HG03442 (cell line): ENCODE results near the gene PPP6R2.
"Not testable (repeated sequence)": the region's sequence is repeated elsewhere in the genome, so short reads cannot be mapped to it uniquely, and the experiment has no call there.

Experiments
- ATAC-seq: cut with Tn5 transposase; IDR thresholded peaks from one replicate; pipeline ENCODE4 v1.9.1; 2021; ENCODE audit warnings: mild to moderate bottlenecking, moderate library complexity; ENCODE audit not compliant: unreplicated experiment

PPP6R2 gene

DNA sequence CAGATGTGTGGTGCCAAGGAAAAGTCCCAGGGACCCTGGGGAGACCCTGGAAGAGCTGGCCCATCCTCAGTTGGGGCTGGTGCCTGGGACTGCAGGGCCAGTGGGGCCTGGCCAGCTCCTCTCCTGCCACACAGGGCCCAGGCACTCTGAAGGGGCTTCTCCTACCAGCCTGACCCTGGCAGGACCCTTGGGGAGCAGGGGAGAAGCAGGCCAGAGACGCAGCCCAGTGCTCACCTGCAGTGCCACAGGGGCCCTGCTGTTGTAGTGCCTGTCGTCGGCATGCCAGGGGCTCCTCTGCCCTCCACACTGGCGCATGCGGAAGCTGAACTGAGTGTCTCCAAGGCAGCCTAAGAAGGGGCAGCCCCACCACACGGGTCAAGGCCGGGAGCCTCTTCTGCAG is 25.5 kb upstream of the PPP6R2 start:
- no peak for ATAC-seq

DNA sequence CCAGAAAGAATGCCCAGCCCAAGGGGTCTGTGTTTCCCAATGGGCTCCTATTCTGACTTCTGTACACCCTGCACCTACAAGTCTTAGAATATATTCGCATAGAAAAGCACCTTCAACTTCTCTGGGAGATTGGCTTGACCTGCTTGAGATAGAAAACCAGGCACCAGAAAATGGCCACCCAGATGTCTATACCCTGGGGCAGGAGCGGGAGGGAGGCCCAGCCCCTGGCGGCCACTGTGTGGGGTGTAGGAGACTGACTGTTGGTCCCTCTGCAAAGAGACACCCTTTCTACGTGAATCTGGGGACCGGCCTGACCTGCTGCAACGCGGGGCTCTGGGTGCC is 24.8 kb upstream of the PPP6R2 start:
- no peak for ATAC-seq

GRCh38 chr22:50318698-50319411 is 24.3 kb upstream of the PPP6R2 start:
- ATAC-seq: no peak

DNA sequence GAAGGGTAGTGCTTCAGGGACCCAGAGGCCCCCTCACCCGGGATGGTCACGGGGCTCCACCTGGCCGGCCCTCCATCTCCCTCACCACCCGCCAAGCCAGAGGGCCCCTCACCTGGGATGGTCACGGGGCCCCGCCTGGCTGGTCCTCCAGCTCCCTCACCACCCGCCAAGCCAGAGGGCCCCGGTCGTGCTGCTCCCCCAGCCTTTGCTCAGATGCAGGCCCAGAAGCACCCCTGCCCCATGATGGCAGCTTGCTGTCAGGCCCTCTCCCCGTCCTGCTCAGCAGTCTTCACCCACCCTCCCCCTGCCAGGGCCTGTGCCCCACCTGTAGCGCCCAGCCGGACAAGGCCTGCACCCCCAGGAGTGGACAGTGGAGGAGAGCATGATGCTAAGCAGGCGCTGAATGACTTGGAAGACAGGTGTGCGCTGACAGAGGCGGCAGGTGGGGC is 23.6 kb upstream of the PPP6R2 start:
- ATAC-seq: no peak

DNA sequence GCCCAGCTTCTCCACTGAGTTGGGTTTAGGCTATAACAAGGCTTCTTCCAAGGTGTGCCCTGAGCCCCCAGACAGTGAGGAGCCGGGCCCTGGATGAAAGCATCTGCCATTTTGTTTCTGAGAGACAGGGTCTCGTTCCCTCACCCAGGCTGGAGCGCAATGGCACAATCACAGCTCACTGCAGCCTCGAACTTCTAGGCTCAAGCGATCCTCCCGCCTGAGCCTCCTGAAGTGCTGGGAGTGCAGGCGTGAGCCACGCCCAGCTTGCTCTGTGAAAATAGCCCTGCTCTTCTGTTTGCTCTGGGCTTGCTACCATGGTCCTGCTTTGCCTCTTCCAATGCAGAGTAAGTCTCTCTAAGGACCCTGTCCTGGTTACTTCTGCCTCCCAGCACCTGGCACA is 23.0 kb upstream of the PPP6R2 start:
- no peak for ATAC-seq

GRCh38 chr22:50320671-50321325 is 22.3 kb upstream of the PPP6R2 start:
- no peak for ATAC-seq

DNA sequence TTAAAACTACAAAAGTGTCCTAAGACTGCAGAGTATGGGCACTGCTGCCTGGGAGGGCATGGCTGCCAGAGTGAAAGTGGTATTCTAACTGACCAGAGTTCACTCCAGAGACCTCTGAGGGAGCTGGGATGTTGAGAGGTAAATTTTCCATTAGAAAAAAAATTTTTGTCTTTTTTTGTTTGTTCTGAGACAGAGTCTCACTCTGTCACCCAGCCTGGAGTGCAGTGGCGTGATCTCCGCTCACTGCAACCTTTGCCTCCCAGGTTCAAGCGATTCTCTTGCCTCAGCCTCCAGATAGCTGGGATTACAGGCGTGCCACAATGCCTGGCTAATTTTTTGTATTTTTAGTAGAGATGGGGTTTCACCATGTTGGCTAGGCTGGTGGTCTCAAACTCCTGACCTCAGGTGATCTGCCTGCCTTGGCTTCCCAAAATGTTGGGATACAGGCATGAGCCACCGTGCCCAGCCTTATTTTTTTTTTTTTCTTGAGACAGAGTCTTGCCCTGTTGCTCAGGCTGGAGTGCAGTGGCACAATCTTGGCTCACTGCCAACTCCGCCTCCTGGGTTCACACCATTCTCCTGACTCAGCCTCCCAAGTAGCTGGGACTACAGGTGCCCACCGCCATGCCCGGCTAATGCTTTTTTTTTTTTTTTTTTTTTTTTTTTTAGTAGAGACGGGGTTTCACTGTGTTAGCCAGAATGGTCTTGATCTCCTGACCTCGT is 20.6 kb upstream of the PPP6R2 start:
- not testable (repeated sequence) for ATAC-seq

DNA sequence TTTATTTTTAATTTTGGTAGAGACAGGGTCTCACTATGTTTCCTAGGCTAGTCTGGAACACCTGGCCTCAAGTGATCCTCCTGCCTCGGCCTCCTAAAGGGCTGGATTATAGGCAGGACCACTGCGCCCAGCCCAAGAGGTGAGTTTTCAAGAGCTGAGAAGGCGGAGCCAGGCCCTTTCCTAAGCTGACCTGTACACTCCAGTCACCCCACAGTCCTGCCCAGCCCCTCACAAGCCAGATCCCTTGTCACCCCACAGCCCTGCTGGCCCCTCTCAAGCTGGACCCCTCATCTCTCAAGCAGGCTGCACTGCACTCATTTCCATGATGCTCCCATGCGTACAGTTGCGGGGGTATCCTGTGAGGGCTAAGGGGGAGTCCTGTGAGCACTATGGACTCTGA is 19.2 kb upstream of the PPP6R2 start:
- no peak for ATAC-seq

DNA sequence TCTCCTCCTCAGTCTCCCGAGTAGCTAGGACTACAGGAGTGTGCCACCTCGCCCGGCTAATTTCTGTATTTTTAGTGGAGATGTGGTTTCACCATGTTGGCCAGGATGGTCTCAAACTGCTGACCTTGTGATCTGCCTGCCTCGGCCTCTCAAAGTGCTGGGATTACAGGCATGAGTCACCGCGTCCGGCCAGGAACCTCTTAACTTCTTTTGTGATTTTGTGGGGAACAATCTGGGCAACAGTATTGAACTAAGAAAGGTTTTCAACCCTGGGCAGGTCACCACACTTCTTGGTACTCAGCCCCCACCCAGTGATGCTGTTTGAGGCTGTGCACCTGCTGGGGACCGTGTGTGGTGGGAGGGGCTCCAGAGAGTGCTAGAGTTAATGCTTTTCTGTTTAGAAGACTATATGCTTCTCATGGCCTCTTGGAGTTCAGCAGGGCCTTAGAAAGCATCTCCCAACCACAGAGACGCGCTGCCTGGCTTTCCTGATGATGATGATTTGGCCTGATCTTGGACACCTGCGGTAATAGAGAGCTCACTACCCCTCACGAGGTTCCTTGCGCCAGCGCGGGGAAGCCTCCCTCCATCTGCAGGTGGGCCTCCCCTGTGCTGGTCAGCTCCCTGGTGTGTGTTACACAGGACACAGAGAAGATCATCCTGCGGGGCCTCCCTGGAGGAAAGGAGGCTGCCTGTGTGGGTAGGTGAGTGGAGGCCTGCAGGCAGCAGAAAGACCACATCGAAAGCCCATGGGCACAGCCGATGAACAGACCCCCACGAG is 17.5 kb upstream of the PPP6R2 start:
- ATAC-seq: no peak

DNA sequence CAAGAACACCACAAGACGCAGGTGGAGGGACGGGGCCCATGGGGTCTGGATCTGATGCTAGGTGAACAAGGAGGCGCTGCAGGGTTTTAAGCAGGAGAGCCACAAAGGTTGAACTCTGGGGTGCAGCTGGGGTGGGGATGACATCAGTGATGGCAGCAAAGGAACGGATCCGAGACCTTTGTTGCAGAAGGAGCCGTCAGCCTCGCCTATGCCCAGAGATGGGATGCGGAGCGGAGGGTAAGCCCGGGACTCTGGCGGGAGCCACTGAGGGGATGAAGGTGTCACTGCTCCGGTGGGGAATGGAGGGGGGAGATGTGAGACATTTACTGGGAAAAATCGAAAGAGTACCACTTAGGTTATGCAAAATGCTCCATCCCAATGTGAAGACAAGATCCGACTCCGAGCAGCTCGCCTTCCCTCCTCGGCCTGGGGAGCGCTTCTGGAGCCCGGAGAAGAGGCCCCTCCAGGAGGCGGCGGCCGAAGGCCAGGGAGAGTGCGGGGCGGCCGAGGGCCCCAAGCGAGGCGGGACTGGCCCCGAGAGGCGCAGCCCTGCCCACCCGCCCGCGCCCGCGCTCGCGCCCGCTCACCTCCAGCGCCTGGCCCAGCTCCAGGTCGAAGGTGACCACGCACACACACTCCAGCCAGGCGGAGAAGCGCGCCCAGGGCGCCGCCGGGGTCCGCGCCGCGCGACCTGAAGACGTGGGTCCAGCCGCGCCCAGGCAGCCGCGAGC is 16.7 kb upstream of the PPP6R2 start:
- no peak for ATAC-seq

- ATAC-seq: peak; percentile 77
Observed at GRCh38 chr22:50326956-50327710, 16.0 kb upstream of the PPP6R2 start, which contains the start of gene DENND6B. Gene DENND6B (minus strand): TSS chr22:50327012. CDS start chr22:50326988, 24 bp downstream.

DNA sequence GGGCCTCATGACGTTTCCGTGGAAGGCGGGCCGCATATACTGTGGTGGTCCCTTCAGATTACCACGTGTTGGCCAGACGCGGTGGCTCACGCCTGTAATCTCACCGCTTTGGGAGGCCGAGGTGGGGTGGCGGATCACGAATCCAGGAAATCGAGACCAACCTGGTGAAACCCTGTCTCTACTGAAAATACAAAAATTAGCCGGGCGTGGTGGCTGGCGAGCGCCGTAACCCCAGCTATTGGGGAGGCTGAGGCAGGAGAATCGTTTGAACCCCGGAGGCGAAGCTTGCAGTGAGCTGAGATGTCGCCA is 15.5 kb upstream of the PPP6R2 start:
- ATAC-seq: no peak

- no peak for ATAC-seq
Observed at GRCh38 chr22:50329236-50329635, 13.9 kb upstream of the PPP6R2 start.

DNA sequence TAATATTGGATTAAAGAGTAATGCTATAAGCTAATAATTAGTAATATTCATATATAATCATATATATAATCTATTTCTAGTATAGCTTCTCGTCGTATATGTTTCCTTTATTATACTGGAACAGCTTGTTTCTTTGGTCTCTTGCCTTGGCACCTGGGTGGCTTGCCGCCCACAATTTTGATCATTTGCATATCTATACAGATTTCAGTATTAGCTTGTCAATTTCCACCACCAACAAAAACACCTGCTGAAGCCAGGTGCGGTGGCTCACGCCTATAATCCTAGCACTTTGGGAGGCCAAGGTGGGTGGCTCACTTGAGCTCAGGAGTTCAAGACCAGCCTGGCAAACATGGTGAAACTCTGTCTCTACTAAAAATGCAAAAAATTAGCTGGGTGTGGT is 8.7 kb upstream of the PPP6R2 start:
- not testable (repeated sequence) for ATAC-seq

- no peak for ATAC-seq
Observed at GRCh38 chr22:50337262-50338041, 5.7 kb upstream of the PPP6R2 start.

- ATAC-seq: no peak
Observed at GRCh38 chr22:50338042-50338573, 5.0 kb upstream of the PPP6R2 start.

- no peak for ATAC-seq
Observed at GRCh38 chr22:50338860-50339462, 4.2 kb upstream of the PPP6R2 start.
